Left renal pelvis (tissue), 4 donors: ENCODE measurements around the gene EPHB1. TPM values are rescaled to one million over a fixed set of nuclear protein-coding genes. Genes with fewer than 3 reads are reported as not detected.

Experiments
- DNase-seq, 4 donors: peaks; one replicate each; pipeline ENCODE4 v3.0.0-alpha.2; 2013; ENCODE audit warnings: low read depth in 4 of 4, low spot score in 3 of 4
- polyA plus RNA-seq, 4 donors: library from polyadenylated mRNA; unstranded; fragments of 120-200 nt; gene quantifications; one replicate each; pipeline ENCODE4 v1.2.1, GENCODE V29; 2013; ENCODE audit not compliant: insufficient read length in 4 of 4

EPHB1 gene
- polyA plus RNA-seq, 4 donors, result 3.6 to 5.8 (median 5.4) TPM

DNA sequence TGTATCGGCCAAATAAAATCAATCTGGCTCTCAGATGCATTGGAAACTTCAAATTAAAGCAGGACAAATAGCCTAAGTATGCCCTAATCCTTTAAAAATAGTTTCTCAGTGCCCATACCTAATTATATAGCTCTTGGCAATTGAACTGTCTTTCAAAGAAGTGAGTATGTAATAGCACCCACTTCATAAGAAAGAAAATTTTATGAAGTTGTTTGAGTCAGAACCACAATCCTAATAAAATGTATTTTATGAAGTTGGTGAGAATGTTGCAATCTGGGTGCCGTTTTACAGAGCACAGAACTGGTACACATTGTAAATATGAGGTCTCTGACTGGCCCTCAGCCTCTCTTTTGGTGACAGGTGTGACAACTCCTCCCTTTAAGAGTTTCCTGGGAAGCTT is 45.4 kb downstream of the EPHB1 start:
- no peak for DNase-seq

DNA sequence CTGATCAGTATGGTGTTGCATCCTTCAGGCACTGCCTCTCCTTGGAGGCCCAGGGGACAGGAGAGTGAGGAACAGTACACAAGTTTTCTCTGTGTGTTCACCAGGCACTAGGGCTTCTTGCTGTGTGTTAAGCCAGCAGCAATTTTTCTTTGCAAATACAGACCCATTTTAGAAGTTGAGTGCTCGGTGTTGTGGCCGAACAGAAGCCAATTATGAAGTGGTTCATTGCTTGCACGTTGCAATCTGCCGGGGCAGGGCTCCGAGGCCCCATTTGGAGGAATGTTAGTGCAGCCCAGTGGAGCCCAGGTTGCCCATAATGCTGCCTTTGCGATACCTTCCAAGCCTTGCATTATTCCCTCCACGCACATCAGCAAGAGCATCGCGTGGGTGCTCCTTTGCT is 51.0 kb downstream of the EPHB1 start:
- no peak for DNase-seq

DNA sequence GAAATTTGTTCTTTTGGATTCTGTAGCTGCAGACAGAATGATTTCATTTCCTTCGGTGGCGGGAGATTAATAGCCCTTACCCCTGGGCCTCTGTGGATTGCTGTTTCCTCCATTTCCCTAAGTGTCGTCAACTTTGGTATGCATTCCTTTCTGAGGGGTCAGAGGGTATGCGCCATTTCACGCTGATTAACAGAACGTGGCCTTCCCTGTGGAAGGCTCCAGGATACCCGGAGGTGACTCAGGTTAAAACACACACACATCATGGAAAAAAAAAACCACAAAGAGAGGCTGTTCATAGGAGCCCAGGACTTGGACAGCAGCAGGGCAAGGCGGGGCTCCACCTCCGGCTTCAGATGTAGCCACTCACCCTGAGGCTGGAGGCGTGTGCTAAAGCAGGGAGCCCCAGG is 51.9 kb downstream of the EPHB1 start:
- DNase-seq, result peak; percentile 33 to 37 (median 34)

DNA sequence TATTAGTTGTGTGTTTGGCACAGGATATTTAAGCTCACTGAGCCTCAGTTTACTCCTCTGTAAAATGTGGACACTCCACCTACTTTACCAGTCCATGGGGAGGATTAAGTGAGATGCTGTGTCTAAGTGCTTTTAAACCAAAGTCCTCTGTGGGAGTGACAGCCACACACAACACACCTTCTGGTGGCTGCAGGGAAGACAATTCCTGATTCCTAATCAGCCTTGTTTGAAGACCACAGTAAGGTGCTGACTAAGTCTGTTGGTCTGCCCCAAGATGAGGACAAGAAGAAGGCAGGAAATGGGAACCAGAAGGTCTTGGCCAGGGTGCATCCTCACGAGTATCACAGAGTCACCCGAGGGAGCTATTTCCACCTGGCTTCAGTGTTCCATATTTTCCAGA is 52.3 kb downstream of the EPHB1 start:
- no peak for DNase-seq

DNA sequence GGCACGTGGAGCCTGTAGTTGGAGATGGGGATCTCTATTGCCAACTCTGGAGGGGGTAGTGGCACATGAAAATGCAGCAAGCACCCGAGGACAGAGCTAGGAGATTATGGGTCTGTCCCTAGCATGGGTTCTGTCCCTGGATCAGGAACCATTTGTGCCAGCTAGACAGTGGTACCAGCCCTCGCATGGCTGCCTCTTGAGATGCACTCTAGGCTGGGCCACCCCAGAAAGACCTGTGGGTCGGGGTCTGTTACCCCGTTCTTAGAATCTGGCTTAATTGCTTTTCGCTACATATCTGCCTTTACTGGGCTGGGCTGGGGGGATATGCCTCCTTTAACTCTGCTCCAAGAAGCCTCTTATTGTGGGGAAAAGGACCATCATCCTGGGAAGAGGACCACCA is 54.5 kb downstream of the EPHB1 start:
- no peak for DNase-seq

DNA sequence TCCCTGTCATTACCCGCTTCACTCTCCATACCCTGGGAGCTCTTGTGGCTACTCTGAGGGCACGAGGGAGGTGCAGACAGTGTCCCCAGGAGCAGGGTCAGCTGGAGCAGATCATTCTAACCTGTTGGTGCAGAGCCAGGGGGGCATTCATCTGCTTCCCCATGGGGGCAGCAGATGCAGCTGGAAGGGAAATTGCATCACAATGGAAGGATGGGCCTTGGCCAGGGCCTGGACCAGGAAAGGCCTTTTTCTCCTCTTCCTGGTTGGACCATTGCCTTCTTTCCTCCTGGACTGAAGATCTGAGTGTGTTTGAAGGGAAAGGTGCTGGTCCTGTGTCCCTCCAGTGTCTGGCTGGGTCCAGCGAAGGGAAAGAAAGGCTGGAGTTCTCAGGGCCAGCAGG is 55.7 kb downstream of the EPHB1 start:
- no peak for DNase-seq

DNA sequence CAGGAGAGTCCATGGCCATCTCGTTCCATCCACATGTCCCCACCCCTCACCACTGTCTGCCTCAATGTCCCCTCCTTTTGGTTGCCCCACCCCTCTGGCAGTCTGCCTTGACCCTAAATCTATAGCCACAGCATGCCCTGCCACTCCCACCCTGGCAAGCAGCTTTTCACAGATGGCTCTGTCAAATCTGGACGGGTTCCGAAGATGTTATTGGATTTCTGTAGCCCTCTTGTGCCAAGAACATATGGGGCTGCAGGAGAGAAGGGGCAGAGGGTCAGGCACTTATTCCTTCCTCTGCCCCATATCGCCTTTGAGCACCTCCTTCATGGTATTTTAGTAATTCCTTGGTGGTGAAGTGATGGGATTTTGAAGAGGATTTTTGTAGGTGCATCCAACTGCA is 57.1 kb downstream of the EPHB1 start:
- no peak for DNase-seq

DNA sequence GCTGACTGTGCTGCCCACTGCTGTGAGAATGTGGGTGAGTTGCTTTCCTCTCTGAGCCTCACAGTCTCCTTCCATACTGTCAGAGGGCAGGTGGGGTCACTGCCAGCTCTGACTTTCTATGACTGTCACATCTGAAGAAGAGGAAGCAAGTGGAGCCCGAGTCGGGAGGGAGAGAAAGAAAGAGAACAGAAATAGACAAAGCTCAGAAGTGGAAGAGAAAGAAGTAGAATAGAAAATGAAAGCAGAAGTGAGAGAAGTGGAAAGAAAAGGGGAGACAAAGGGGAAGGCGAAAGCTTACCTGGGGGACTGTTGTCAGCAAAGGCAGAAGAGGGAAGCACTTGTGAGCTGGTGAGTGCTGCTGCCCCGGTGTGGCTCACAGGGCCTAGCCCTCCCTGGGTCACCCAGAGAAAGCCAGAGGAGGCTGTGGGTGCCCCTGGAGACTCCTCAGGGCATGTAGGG is 57.9 kb downstream of the EPHB1 start:
- DNase-seq, result no peak

DNA sequence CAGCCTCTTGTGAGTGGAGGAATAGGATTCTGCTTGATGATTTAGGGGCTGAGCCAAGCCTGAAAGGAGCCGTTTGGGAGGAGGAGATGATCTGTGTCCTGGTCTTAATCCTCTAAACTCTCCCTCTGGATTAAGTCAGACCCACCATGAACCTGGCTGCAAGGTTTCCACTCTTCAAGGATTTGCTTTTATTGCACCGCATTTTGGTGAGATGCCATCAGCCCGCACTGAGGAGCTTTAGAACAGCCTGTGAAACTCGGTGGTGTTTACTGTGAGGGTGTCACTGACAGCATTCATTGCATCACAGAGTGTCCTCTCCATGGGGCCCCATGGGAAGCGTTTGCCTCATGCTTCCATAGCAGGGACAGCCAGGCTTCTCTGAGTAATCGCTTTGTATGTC is 59.2 kb downstream of the EPHB1 start:
- no peak for DNase-seq

DNA sequence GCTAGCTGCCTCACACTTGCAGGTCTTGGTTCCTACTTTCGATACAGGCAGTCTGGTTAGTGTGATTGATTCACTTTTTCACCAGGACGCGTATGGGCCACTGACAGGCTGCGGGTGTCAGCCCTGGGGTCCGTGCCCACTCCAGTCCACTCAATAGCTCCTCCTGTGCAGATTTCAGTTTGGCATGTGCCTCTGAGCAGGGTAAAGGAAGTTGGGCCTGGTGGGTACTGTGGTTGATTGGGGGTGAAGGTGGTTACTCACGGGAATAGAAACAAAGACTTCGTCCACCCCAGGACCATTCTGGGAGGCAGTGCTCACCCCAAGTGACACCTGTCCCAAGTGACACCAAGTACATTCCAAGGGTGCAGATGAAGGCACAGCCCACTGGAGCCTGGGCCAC is 62.3 kb downstream of the EPHB1 start:
- no peak for DNase-seq

DNA sequence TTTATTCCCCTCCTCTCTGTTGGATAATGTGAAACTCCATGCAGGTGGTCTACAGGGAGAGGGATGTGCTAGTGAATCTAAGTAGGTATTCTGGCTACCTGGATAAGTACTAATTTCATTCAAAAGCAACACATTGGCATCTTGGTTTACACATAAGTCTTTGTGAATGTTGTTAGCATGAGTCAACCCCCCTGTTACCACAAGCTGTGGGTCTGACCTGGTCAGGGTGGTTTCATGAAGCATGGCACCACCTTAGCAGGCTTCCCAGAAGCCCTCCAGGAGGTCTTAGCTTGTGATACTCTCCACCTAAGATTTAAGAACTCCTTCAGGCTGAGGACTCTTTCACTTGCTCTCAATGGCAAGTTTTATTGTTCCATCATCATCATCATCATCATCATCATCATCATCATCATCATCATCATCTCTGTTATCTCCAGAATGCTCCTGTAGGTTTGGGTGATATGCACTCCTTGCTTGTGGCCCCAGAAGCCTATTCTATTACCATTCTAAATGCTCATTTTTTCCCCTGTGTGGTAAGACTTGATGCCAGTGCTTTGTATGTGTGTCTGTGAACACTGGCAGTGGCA is 62.8 kb downstream of the EPHB1 start:
- no peak for DNase-seq

DNA sequence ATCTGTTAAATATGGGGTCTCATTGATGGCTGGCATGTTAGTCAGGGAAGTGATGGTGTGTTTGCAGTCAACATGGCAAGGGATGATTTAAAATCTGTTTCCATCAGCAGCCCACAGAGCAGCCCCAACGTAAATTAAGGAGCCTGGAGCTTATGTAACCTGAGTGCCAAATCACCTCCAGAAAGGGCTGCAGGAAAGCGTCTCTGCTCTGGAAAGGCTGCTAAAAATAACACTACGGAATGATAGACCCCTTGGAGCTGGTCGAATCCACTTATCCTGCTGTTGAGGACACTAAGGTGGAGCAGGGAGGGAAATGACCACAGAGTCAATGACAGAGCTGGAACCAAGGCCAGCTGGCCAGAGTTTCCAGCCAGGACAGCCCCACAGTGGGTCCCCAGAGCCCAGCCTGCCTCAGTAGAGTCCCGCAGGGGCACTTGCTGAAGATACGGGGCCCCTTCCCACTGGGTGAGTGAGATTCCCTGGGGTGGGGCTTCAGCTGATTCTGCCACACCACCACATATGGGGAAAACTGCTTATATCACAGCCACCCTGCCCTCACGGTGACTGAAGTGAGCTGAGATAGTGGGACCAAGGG is 63.5 kb downstream of the EPHB1 start:
- no peak for DNase-seq

DNA sequence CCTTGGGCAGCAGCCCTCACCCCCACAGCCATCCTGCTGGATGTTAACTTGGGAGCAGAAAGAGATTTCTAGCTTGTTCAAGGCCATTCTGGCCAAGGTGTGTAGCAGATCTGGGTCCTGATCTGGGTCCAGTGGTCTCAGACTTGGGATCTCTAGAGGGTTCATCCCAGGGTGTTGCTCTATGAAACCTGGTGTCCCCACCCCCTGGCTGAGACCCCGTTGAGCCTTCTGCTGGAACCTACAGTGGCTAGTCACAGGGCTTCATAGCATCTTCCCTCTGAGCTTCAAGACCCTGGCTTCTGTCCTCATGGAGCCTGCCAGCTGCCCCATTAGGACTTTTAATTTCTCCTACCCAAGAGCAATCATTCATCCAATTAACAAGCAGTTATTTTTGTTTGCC is 64.3 kb downstream of the EPHB1 start:
- DNase-seq, result no peak

DNA sequence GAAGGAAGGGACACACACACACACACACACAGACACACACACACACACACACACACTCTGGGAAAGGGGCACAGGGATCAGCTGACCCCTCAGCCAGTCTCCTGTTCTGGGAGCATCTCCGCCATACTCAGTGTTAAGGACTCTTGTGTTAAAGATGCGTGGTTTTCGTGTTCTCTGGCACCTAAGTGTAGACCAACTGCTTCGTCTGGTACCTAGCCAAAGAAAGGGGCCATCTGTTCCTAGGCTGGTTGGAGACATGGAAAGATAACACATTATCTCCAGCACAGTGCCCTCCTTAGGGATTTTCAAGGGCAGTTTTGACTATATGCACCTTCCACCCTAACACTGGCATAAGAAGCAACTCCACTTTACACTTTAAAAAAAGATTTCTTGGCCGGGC is 65.1 kb downstream of the EPHB1 start:
- no peak for DNase-seq

DNA sequence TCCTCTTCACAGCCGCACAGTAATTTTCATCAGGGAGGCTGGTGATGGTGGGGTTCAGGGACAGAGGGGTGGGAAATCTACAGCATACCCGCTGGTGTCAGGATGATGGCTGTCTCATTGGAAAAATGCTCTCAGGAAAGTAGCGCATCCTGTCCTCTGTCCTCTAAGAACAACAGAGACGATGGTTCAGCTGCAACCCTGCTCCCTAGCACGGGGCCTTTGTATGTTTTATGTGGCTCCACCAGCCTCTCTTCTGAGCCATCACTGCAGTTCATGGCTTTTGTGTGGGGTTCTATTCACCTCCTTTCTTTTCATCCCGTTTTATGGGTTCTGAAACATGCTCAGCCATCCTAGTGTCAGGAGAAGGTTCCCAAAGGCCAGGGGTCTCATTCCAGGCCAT is 68.9 kb downstream of the EPHB1 start:
- no peak for DNase-seq

DNA sequence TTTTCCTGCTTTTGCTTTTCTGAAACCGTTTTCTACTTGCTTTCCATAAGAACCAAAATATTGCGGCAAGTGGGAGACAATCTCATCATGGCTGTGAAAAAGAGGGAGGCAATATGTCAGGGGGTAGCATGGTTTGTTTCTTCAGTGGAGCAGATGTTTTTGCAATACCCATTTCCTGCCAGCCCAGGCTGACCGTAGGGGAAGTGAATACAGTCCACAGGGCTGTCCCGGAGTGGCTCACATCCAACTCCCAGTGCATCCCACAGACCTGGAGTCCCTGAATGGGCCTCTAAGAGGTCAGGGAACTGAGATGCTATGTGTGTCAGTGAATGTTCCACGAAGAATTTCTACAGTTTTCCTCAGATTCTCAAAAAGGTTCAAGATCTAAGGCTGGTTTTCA is 69.6 kb downstream of the EPHB1 start:
- DNase-seq, result no peak

DNA sequence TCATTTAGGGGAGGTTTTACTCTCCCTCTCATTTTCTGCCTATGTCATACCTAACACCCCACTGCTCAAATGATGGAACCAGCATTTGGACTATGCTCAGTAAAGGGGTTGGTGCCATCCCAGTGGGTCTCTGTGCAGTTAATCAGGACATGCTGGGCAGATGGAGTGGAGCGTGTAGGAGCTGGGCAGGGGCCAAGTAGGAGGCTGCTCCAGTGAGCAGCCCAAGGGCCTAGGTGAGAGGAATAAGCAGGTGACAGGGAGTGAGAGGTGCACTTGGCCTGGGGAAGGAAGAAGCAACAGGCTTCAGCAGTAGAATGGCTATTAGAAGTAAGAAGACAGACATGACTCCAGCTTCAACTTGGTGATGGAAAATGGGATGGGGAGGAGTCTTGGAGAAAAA is 72.2 kb downstream of the EPHB1 start:
- no peak for DNase-seq

DNA sequence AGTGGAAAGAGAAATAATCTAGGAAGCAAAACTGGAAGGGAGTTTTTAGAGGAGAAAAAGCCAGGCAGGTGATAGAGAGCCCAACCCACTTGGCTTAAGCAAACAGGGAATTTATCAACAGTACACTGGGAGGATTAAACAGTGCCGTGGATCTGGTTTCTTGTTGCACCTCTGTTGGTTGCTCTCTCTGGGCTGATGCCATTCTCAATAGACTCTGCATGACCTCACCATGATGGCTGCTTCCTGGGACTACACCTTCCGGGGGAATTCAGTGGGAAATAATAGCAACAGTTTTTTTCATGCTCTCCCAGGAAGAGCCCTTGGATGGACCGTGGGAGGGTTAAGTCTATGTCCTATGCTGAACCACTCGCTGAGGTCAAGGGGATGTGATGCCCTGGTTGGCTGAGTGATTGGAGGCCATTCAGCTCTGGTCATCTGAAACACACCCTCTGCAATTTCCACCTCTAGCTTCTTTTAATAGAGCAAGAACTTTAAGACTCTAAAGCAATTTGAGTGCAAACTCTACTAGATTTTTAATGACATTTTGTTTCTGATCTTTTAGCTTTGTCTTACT is 74.2 kb downstream of the EPHB1 start:
- no peak for DNase-seq

DNA sequence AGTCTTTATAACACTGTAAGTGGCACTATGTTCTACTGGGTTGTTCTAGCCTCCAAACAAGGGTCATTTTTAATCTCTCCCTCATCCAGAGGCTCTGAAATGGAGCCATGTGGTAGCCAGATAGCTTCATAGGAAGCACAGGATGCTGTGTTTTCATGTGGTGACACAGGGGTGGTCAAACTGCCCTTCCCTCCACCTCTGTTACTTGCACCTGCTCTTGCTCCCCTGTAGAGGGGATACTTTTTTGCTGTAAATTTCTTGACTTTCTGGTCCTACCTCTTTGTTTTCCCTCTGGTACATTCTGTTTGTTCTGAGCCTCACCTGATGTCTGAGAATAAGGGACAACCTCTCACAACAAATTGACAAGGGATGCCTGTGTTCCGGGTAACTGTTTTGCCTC is 76.8 kb downstream of the EPHB1 start:
- no peak for DNase-seq

DNA sequence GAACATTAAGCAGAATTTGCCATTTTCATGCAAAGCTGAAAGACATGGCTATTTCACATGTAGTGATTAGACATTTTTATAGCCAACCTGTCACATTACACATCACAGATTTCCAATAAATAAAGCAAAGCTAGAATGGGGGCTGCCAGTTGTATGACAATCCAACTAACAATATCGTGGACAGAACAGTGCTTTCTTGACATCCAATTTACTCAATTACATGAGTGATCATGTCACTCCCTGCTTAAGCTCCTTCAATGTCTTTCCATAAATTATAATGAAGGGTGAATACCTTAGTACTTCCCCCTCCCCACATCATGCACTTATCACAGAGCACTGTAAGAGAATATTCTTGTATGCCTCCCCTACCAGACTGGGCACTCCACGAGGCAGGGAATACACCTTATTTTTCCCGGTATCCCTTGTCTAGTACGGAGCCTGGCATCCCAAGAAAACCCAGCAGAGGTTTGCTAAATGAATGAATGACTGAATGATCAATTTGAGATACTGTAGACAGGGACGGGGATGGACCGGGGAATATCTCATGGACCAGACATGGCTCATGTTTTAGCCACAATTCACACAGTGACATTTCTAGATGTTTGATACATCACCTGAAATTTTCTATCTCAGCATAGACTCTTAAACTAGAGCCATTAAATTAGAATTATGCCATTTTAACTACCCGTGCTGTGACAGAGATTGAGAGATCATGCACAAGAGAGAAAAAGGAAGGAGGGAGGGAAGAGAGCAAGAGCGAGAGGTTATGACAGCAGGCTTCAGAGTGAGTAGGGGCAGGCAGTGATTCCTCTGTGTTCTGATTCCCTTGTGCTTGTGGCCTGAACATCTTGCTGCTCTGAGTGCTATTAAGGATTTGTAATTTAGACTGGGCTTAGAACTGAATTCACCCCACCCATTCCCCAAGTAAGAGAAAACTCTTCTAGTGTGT is 77.7 kb downstream of the EPHB1 start:
- DNase-seq, result no peak

DNA sequence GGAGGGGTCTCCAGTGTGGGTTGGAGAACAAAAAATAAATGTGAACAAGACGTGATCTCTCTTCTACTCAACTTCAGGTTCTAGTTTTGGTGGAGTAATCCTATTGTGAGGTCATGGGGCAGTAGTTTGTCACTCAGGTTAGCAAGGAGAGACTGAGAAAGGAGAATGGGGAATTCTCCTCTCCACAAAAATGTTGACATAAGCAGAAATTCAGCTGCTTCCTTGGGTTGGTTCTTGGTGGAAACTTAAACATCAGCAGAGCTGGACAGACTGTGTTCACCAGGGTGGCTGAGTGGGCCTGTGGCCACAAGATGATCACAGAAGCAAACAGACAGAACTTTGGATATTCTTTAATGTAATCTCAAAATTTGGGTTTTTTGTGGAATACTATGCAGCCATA is 78.7 kb downstream of the EPHB1 start:
- DNase-seq, result no peak
